Muscle of back (tissue), 13 donors: ENCODE measurements around the gene CDRT15L2. TPM values are rescaled to one million over a fixed set of nuclear protein-coding genes. Genes with fewer than 3 reads are reported as not detected.
A peak's percentile ranks its signal among the peaks of the same experiment; 100 is the strongest.
"Not testable (repeated sequence)": the region's sequence is repeated elsewhere in the genome, so short reads cannot be mapped to it uniquely, and the experiment has no call there.

Source experiments
- DNase-seq, 3 donors: peaks; one replicate each; pipeline versions ENCODE4 v3.0.0 to v3.0.0-alpha.2; 2013
- long read RNA-seq, 9 donors: transcript quantifications; one replicate each; lab custom pipeline, GENCODE V29; 2026
- polyA plus RNA-seq, 10 donors: library from polyadenylated mRNA; unstranded; fragments of 120-200 nt; gene quantifications; one replicate each; pipeline ENCODE4 v1.2.1, GENCODE V29; 2013; ENCODE audit not compliant: insufficient read length in 10 of 10

Gene CDRT15L2
- polyA plus RNA-seq = not detected
- long read RNA-seq, donor 1 = 0 reads
- long read RNA-seq, donor 2 = 0 reads
- long read RNA-seq, donor 3 = 0 reads
- long read RNA-seq, donor 4 = 0 reads
- long read RNA-seq, donor 5 = 0 reads
- long read RNA-seq, donor 6 = 0 reads
- long read RNA-seq, donor 7 = 0 reads
- long read RNA-seq, donor 8 = 0 reads
- long read RNA-seq, donor 9 = 0 reads

GRCh38 chr17:20579424-20579823, at the start of gene CDRT15L2:
CDRT15L2 (plus strand) TSS chr17:20579724; CDS start chr17:20579744, 20 bp downstream.
- DNase-seq = not testable (repeated sequence)

GRCh38 chr17:20530104-20530503, 49.4 kb upstream of the CDRT15L2 start:
- DNase-seq = peak in 1 of 3 donors; percentile 0

- DNase-seq = peak; percentile 52 to 78 (median 72)
Observed at GRCh38 chr17:20532544-20533090, 46.9 kb upstream of the CDRT15L2 start.

GRCh38 chr17:20533206-20533605, 46.3 kb upstream of the CDRT15L2 start:
- peak in 2 of 3 donors; percentile 31 to 63 for DNase-seq

- not testable (repeated sequence) for DNase-seq
Observed at GRCh38 chr17:20534711-20535550, 44.6 kb upstream of the CDRT15L2 start.

- DNase-seq = not testable (repeated sequence)
Observed at GRCh38 chr17:20540414-20540813, 39.1 kb upstream of the CDRT15L2 start.

GRCh38 chr17:20540865-20541264, 38.7 kb upstream of the CDRT15L2 start:
- DNase-seq = peak in 2 of 3 donors; percentile 18 to 34

GRCh38 chr17:20541853-20542546, 37.5 kb upstream of the CDRT15L2 start:
- peak in 2 of 3 donors; percentile 36 to 39 for DNase-seq

- DNase-seq = not testable (repeated sequence)
Observed at GRCh38 chr17:20547923-20548322, 31.6 kb upstream of the CDRT15L2 start.

- not testable (repeated sequence) for DNase-seq
Observed at GRCh38 chr17:20552920-20553319, 26.6 kb upstream of the CDRT15L2 start.

- not testable (repeated sequence) for DNase-seq
Observed at GRCh38 chr17:20554728-20555127, 24.8 kb upstream of the CDRT15L2 start.

- not testable (repeated sequence) for DNase-seq
Observed at GRCh38 chr17:20555135-20556010, 24.2 kb upstream of the CDRT15L2 start.

- not testable (repeated sequence) for DNase-seq
Observed at GRCh38 chr17:20558096-20558495, 21.4 kb upstream of the CDRT15L2 start.

- not testable (repeated sequence) for DNase-seq
Observed at GRCh38 chr17:20559018-20559417, 20.5 kb upstream of the CDRT15L2 start.

- DNase-seq = no peak
Observed at GRCh38 chr17:20562587-20562986, 16.9 kb upstream of the CDRT15L2 start.

GRCh38 chr17:20565245-20565644, 14.3 kb upstream of the CDRT15L2 start:
- DNase-seq = not testable (repeated sequence)

- DNase-seq = no peak
Observed at GRCh38 chr17:20565711-20566110, 13.8 kb upstream of the CDRT15L2 start.

GRCh38 chr17:20566736-20567135, 12.8 kb upstream of the CDRT15L2 start:
- DNase-seq = not testable (repeated sequence)

GRCh38 chr17:20567421-20567820, 12.1 kb upstream of the CDRT15L2 start:
- not testable (repeated sequence) for DNase-seq

GRCh38 chr17:20568604-20569003, 10.9 kb upstream of the CDRT15L2 start:
- DNase-seq = not testable (repeated sequence)

GRCh38 chr17:20571653-20572052, 7.9 kb upstream of the CDRT15L2 start:
- DNase-seq = not testable (repeated sequence)
